CD4-positive, alpha-beta memory T cell (primary cell): ENCODE results near the gene TMEM116. TPM values are rescaled to one million over a fixed set of nuclear protein-coding genes. Genes with fewer than 3 reads are reported as not detected.
"Not testable (repeated sequence)": the region's sequence is repeated elsewhere in the genome, so short reads cannot be mapped to it uniquely, and the experiment has no call there.

ENCODE experiments used
- CTCF ChIA-PET: fragments of 350-600 bp; sonication (Branson Sonifier 250); formaldehyde crosslinking; loops from one replicate; lab custom pipeline; 2021; ENCODE audit warnings: inconsistent platforms; ENCODE audit not compliant: partially characterized antibody; lab: Charles Lee
- POLR2A ChIA-PET: fragments of 350-600 bp; sonication (Branson Sonifier 250); formaldehyde crosslinking; loops from one replicate; lab custom pipeline; 2021; ENCODE audit not compliant: partially characterized antibody; lab: Charles Lee
- DNase-seq, 5 donors: peaks; one replicate each; pipeline versions ENCODE4 v3.0.0 to v3.0.0-alpha.2; 2020 to 2022; ENCODE audit warnings: mixed read lengths in 1 of 5
- H3K27ac ChIP-seq: one replicate; pipeline ENCODE4 v1.7.0; 2013; ENCODE audit warnings: low read depth, low read length
- H3K27me3 ChIP-seq: 2 replicates; pipeline ENCODE4 v1.7.0; 2013; ENCODE audit warnings: mild to moderate bottlenecking, low read length, moderate library complexity; ENCODE audit not compliant: insufficient read depth
- H3K36me3 ChIP-seq: 2 replicates; pipeline ENCODE4 v1.7.0; 2013; ENCODE audit warnings: mild to moderate bottlenecking, low read length, moderate library complexity; ENCODE audit not compliant: insufficient read depth
- H3K4me1 ChIP-seq: 2 replicates; pipeline ENCODE4 v1.7.0; 2013; ENCODE audit warnings: mild to moderate bottlenecking, low read length, moderate library complexity; ENCODE audit not compliant: insufficient read depth
- H3K4me3 ChIP-seq, 2 donors: one replicate each; pipeline ENCODE4 v1.7.0; 2013; ENCODE audit warnings: low read length in 2 of 2, mild to moderate bottlenecking in 1 of 2
- H3K9me3 ChIP-seq, 2 donors: one replicate each; pipeline ENCODE4 v1.7.0; 2013; ENCODE audit warnings: low read length in 2 of 2, control low read depth in 1 of 2; ENCODE audit not compliant: control insufficient read depth in 1 of 2
- H3K27ac Mint-ChIP-seq, 7 donors: one replicate each; pipeline ENCODE4 v1.8.0; 2020 to 2021; ENCODE audit warnings: mixed read lengths in 7 of 7, mild to moderate bottlenecking in 6 of 7, inconsistent platforms in 3 of 7, moderate library complexity in 3 of 7
- H3K27me3 Mint-ChIP-seq, 2 donors: one replicate each; pipeline ENCODE4 v1.8.0; 2020 to 2021; ENCODE audit warnings: mixed read lengths in 2 of 2
- H3K36me3 Mint-ChIP-seq, 2 donors: one replicate each; pipeline ENCODE4 v1.8.0; 2020 to 2021; ENCODE audit warnings: mixed read lengths in 2 of 2, inconsistent platforms in 1 of 2, mild to moderate bottlenecking in 1 of 2
- H3K4me1 Mint-ChIP-seq, 4 donors: one replicate each; pipeline ENCODE4 v1.8.0; 2020 to 2021; ENCODE audit warnings: mixed read lengths in 4 of 4, mild to moderate bottlenecking in 1 of 4
- H3K4me3 Mint-ChIP-seq, 8 donors: one replicate each; pipeline ENCODE4 v1.8.0; 2020 to 2021; ENCODE audit warnings: mixed read lengths in 8 of 8, mild to moderate bottlenecking in 7 of 8, moderate library complexity in 6 of 8, inconsistent platforms in 3 of 8
- H3K9me3 Mint-ChIP-seq, 8 donors: one replicate each; pipeline ENCODE4 v1.8.0; 2020 to 2021; ENCODE audit warnings: mixed read lengths in 8 of 8, mild to moderate bottlenecking in 5 of 8, inconsistent platforms in 3 of 8, moderate library complexity in 1 of 8
- intact Hi-C: fragments of 100-400 bp; cut with micrococcal nuclease; formaldehyde crosslinking; loops from one replicate; pipeline ENCODE4 v1.15.1; 2023
- polyA plus RNA-seq, 2 donors: library from polyadenylated mRNA; unstranded; fragments of 300-500 nt; fragmentation: Illumina TruSeq; gene quantifications; one replicate each; pipeline ENCODE4 v1.2.3, GENCODE V29; 2021
- total RNA-seq, 2 experiments: library from RNA; stranded (reverse); gene quantifications; one replicate each; pipeline ENCODE4 v1.2.3, GENCODE V29; 2021

The TMEM116 gene
- total and polyA plus RNA-seq, 4 experiments from 2014 or later = 32.3 to 50.6 (median 42.2) TPM

GRCh38 chr12:111950961-111951676, 61.8 kb downstream of the TMEM116 start:
- H3K27ac Mint-ChIP-seq = peak overlapping the region; percentile 37 to 89 (median 58)
- H3K27me3 Mint-ChIP-seq, H3K36me3 ChIP-seq, H3K27me3 ChIP-seq, H3K9me3 ChIP-seq, H3K4me3 ChIP-seq, intact Hi-C loops: not testable (repeated sequence)
- peaks cover 38 to 58% (median 45%) of the 10 kb centered on the region in 4 donors for H3K4me1 Mint-ChIP-seq
- peaks cover 22 to 26% of the 10 kb centered on the region in 2 donors for H3K36me3 Mint-ChIP-seq
- ChIA-PET CTCF (interaction anchor here (1.0 to 2.4 kb wide), 3 partner anchors 62 to 433 kb away, joined by 3 to 7 read pairs (median 4); partner anchors contain the start of genes ERP29 and TMEM116), POLR2A (interaction anchor here (0.8 to 2.9 kb wide), 6 partner anchors 24 to 67 kb away, joined by 3 to 37 read pairs (median 3); partner anchors contain the start of genes ERP29 and TMEM116)
- peak in 4 of 5 donors; percentile 22 to 42 (median 36) for DNase-seq
- H3K27ac ChIP-seq = peak overlapping the region; percentile 19
- peaks cover 0 to 17% (median 3%) of the 10 kb centered on the region in 8 donors for H3K9me3 Mint-ChIP-seq
- peaks cover 47% of the 10 kb centered on the region for H3K4me1 ChIP-seq
- H3K4me3 Mint-ChIP-seq = peak overlapping the region in 6 of 8 donors; percentile 11 to 57 (median 40)

GRCh38 chr12:111943929-111944328, 69.0 kb downstream of the TMEM116 start:
- DNase-seq = no peak
- POLR2A ChIA-PET = interaction anchor here (4.2 kb wide), 1 partner anchor 69 kb away, joined by 66 read pairs; the partner anchor contains the start of genes ERP29 and TMEM116
- Histone ChIP-seq H3K36me3 (no peaks in the 10 kb centered on the region), H3K9me3 (no peaks in the 10 kb centered on the region), H3K27ac (no peak overlapping the region), H3K4me3 (no peak overlapping the region), H3K4me1 (peaks cover 21% of the 10 kb centered on the region), H3K27me3 (no peaks in the 10 kb centered on the region)
- Mint-ChIP-seq H3K4me3 (no peak overlapping the region), H3K4me1 (peaks cover 10 to 22% (median 15%) of the 10 kb centered on the region in 4 donors), H3K36me3 (peaks cover 4% of the 10 kb centered on the region in 2 donors), H3K9me3 (no peaks in the 10 kb centered on the region), H3K27me3 (no peaks in the 10 kb centered on the region), H3K27ac (peak overlapping the region in 1 of 7 donors; percentile 65)
- intact Hi-C loops = no loop called here
- CTCF ChIA-PET = interaction anchor here (1.1 to 4.3 kb wide), 19 partner anchors 10 to 300 kb away, joined by 3 to 85 read pairs (median 5); partner anchors contain the start of genes ERP29, TMEM116 and TRAFD1

GRCh38 chr12:111942557-111942956, 70.4 kb downstream of the TMEM116 start:
- POLR2A ChIA-PET = interaction anchor here (4.2 kb wide), 1 partner anchor 71 kb away, joined by 66 read pairs; the partner anchor contains the start of genes ERP29 and TMEM116
- Histone ChIP-seq H3K4me1 (peaks cover 16% of the 10 kb centered on the region), H3K36me3 (peaks cover 2% of the 10 kb centered on the region), H3K9me3 (no peaks in the 10 kb centered on the region), H3K27ac (no peak overlapping the region), H3K27me3 (no peaks in the 10 kb centered on the region), H3K4me3 (no peak overlapping the region)
- H3K4me3 Mint-ChIP-seq = no peak overlapping the region
- CTCF ChIA-PET = interaction anchor here (4.3 kb wide), 1 partner anchor 71 kb away, joined by 85 read pairs; the partner anchor contains the start of genes ERP29 and TMEM116
- no peaks in the 10 kb centered on the region for H3K27me3 Mint-ChIP-seq
- H3K27ac Mint-ChIP-seq = peak overlapping the region in 1 of 7 donors; percentile 46
- no peak for DNase-seq
- peaks cover 8 to 17% (median 11%) of the 10 kb centered on the region in 4 donors for H3K4me1 Mint-ChIP-seq
- peaks cover 4 to 11% of the 10 kb centered on the region in 2 donors for H3K36me3 Mint-ChIP-seq
- H3K9me3 Mint-ChIP-seq = no peaks in the 10 kb centered on the region
- intact Hi-C loops = no loop called here

GRCh38 chr12:111937429-111937828, 75.5 kb downstream of the TMEM116 start:
- Mint-ChIP-seq H3K4me1 (no peaks in the 10 kb centered on the region), H3K36me3 (peaks cover 16 to 41% of the 10 kb centered on the region in 2 donors), H3K27me3 (no peaks in the 10 kb centered on the region), H3K4me3 (no peak overlapping the region), H3K27ac (peak overlapping the region in 3 of 7 donors; percentile 16 to 33 (median 19)), H3K9me3 (no peaks in the 10 kb centered on the region)
- H3K9me3 ChIP-seq = no peaks in the 10 kb centered on the region
- no peaks in the 10 kb centered on the region for H3K4me1 ChIP-seq
- H3K36me3 ChIP-seq = peaks cover 12% of the 10 kb centered on the region
- intact Hi-C loops = no loop called here
- H3K27ac ChIP-seq = no peak overlapping the region
- CTCF ChIA-PET = interaction anchor here (1.1 to 1.6 kb wide), 3 partner anchors 18 to 77 kb away, joined by 3 to 5 read pairs (median 3); no protein-coding TSS in a partner anchor
- no peak for DNase-seq
- POLR2A ChIA-PET = no interaction called here
- H3K4me3 ChIP-seq = no peak overlapping the region
- no peaks in the 10 kb centered on the region for H3K27me3 ChIP-seq

- Histone ChIP-seq H3K27ac (no peak overlapping the region), H3K4me3 (no peak overlapping the region), H3K4me1 (no peaks in the 10 kb centered on the region), H3K27me3 (no peaks in the 10 kb centered on the region), H3K9me3 (no peaks in the 10 kb centered on the region), H3K36me3 (peaks cover 14% of the 10 kb centered on the region)
- H3K9me3 Mint-ChIP-seq = no peaks in the 10 kb centered on the region
- no peaks in the 10 kb centered on the region for H3K4me1 Mint-ChIP-seq
- POLR2A ChIA-PET = no interaction called here
- H3K27ac Mint-ChIP-seq = peak overlapping the region in 1 of 7 donors; percentile 80
- DNase-seq = no peak
- CTCF ChIA-PET = interaction anchor here (0.6 to 1.6 kb wide), 3 partner anchors 8 to 77 kb away, joined by 3 to 5 read pairs (median 3); no protein-coding TSS in a partner anchor
- no peak overlapping the region for H3K4me3 Mint-ChIP-seq
- no peaks in the 10 kb centered on the region for H3K27me3 Mint-ChIP-seq
- H3K36me3 Mint-ChIP-seq = peaks cover 21 to 47% of the 10 kb centered on the region in 2 donors
- intact Hi-C loops = no loop called here
These were observed 76.1 kb downstream of the TMEM116 start for GRCh38 chr12:111936869-111937268.

- peaks cover 44 to 58% of the 10 kb centered on the region in 2 donors for H3K36me3 Mint-ChIP-seq
These were observed 80.7 kb downstream of the TMEM116 start for GRCh38 chr12:111932241-111932640.

GRCh38 chr12:111927346-111927745, 85.6 kb downstream of the TMEM116 start:
- ChIA-PET POLR2A (no interaction called here), CTCF (interaction anchor here (1.4 kb wide), 1 partner anchor 87 kb away, joined by 3 read pairs; no protein-coding TSS in a partner anchor)
- Mint-ChIP-seq H3K4me3 (no peak overlapping the region), H3K27ac (peak overlapping the region in 1 of 7 donors; percentile 15), H3K27me3 (no peaks in the 10 kb centered on the region), H3K4me1 (peaks cover 0 to 4% (median 0%) of the 10 kb centered on the region in 4 donors), H3K36me3 (peaks cover 29 to 35% of the 10 kb centered on the region in 2 donors), H3K9me3 (peaks cover 0 to 2% (median 0%) of the 10 kb centered on the region in 8 donors)
- H3K4me1 ChIP-seq = no peaks in the 10 kb centered on the region
- no peak for DNase-seq
- intact Hi-C loops = no loop called here
- no peaks in the 10 kb centered on the region for H3K27me3 ChIP-seq
- no peak overlapping the region for H3K4me3 ChIP-seq
- no peaks in the 10 kb centered on the region for H3K9me3 ChIP-seq
- no peak overlapping the region for H3K27ac ChIP-seq
- H3K36me3 ChIP-seq = peaks cover under 1% of the 10 kb centered on the region

More at GRCh38 chr12:111932241-111932640, 80.7 kb downstream of the TMEM116 start:
- H3K4me1 Mint-ChIP-seq = peaks cover 0 to 4% (median 0%) of the 10 kb centered on the region in 4 donors
- Histone ChIP-seq H3K4me3 (no peak overlapping the region), H3K27me3 (no peaks in the 10 kb centered on the region), H3K27ac (no peak overlapping the region), H3K36me3 (peaks cover 8% of the 10 kb centered on the region), H3K9me3 (no peaks in the 10 kb centered on the region), H3K4me1 (no peaks in the 10 kb centered on the region)
- no peaks in the 10 kb centered on the region for H3K9me3 Mint-ChIP-seq
- no peak overlapping the region for H3K4me3 Mint-ChIP-seq
- intact Hi-C loops = no loop called here
- DNase-seq = no peak
- CTCF ChIA-PET = interaction anchor here (1.0 kb wide), 1 partner anchor 84 kb away, joined by 3 read pairs; no protein-coding TSS in a partner anchor
- peak overlapping the region in 1 of 7 donors; percentile 43 for H3K27ac Mint-ChIP-seq
- POLR2A ChIA-PET = no interaction called here
- H3K27me3 Mint-ChIP-seq = no peaks in the 10 kb centered on the region
